ENCODE measurements around the gene KPNA6.

The KPNA6 gene

GRCh38 chr1:32208469-32208868 is 100.6 kb downstream of the KPNA6 start:
- no peak for TF ChIP-seq CTCF (conservative IDR thresholded peaks at IDR 0.05; ENCODE audit: low read length)
- H3K4me3 ChIP-seq (ENCODE audit: low read length), result no peak overlapping the region
- no peak for DNase-seq (ENCODE audit: low read depth)

GRCh38 chr1:32208891-32209328 is 101.1 kb downstream of the KPNA6 start, which contains the start of gene DCDC2B:
DCDC2B (plus strand) TSS chr1:32209089; CDS start chr1:32209094, 5 bp downstream.
- DNase-seq (ENCODE audit: low read depth), result peak; percentile 38
- H3K4me3 ChIP-seq (ENCODE audit: low read length), result no peak within 1 kb of the TSS
- no peak for TF ChIP-seq CTCF (conservative IDR thresholded peaks at IDR 0.05; ENCODE audit: low read length)

GRCh38 chr1:32215629-32216480 is 108.0 kb downstream of the KPNA6 start:
- peak; percentile 86 for TF ChIP-seq CTCF (conservative IDR thresholded peaks at IDR 0.05; ENCODE audit: low read length)
- peak; percentile 64 for DNase-seq (ENCODE audit: low read depth)
- no peak overlapping the region for H3K4me3 ChIP-seq (ENCODE audit: low read length)

- H3K4me3 ChIP-seq (ENCODE audit: low read length), result no peak overlapping the region
- no peak for TF ChIP-seq CTCF (conservative IDR thresholded peaks at IDR 0.05; ENCODE audit: low read length)
- DNase-seq (ENCODE audit: low read depth), result no peak
These were observed 108.7 kb downstream of the KPNA6 start for GRCh38 chr1:32216566-32216965.

GRCh38 chr1:32219022-32219421 is 111.2 kb downstream of the KPNA6 start:
- H3K4me3 ChIP-seq (ENCODE audit: low read length), result no peak overlapping the region
- peak; percentile 15; the same call in 1 of the 2 replicates for TF ChIP-seq CTCF (conservative IDR thresholded peaks at IDR 0.05; ENCODE audit: low read length)
- DNase-seq (ENCODE audit: low read depth), result peak; percentile 92

GRCh38 chr1:32220746-32221580 is 113.1 kb downstream of the KPNA6 start:
- H3K4me3 ChIP-seq (ENCODE audit: low read length), result peak overlapping the region; percentile 96
- DNase-seq (ENCODE audit: low read depth), result no peak

More at GRCh38 chr1:32220746-32221580, 113.1 kb downstream of the KPNA6 start:
- TF ChIP-seq CTCF (conservative IDR thresholded peaks at IDR 0.05; ENCODE audit: low read length), result no peak
